Pulmonary artery endothelial cell (primary cell): ENCODE results near the gene NNMT. TPM values are rescaled to one million over a fixed set of nuclear protein-coding genes. Genes with fewer than 3 reads are reported as not detected.

Source experiments
- DNase-seq: peaks from one replicate; pipeline ENCODE4 v3.0.0-alpha.2; 2011; ENCODE audit warnings: low read depth, low spot score
- total RNA-seq: library from RNA; depleted of rRNA; stranded (reverse); fragments of >200 nt; gene quantifications from 2 replicates; pipeline ENCODE4 v1.2.3, GENCODE V29; 2014

The NNMT gene
- total RNA-seq, 1 donor from 2014 or later = 362 TPM

GRCh38 chr11:114344494-114344893 lies 48.3 kb downstream of the NNMT start:
- DNase-seq = no peak

DNA sequence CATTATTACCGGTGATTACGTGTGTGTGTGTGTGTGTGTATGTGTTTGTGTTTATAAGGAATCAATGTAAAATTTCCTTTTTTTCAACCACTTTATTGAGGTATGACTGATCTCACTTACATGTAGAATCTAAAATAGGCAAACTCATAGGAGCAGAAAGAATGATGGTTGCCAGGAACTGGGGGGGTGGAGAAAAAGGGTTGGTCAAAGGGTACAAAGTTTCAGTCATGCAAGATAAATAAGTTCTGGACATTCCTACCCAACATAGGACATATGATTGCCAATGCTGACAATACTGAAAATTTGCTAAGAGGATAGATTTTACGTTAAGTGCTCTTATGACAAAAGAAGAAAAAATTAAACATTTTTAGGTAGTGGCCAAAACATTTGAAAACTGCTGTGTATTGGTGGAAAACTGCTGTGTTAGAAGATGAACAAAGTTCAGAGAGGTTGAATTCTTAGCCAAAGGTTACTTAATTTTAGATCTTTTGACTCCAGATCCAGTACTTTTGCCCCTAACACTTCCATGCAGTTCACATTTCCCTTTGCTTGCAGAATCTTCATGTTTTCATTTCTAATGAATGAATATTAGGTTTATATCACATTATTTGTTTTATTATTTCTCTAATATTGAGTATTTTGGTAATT lies 49.5 kb downstream of the NNMT start:
- DNase-seq = no peak

- no peak for DNase-seq
These were observed 50.5 kb downstream of the NNMT start for GRCh38 chr11:114346709-114347141.

DNA sequence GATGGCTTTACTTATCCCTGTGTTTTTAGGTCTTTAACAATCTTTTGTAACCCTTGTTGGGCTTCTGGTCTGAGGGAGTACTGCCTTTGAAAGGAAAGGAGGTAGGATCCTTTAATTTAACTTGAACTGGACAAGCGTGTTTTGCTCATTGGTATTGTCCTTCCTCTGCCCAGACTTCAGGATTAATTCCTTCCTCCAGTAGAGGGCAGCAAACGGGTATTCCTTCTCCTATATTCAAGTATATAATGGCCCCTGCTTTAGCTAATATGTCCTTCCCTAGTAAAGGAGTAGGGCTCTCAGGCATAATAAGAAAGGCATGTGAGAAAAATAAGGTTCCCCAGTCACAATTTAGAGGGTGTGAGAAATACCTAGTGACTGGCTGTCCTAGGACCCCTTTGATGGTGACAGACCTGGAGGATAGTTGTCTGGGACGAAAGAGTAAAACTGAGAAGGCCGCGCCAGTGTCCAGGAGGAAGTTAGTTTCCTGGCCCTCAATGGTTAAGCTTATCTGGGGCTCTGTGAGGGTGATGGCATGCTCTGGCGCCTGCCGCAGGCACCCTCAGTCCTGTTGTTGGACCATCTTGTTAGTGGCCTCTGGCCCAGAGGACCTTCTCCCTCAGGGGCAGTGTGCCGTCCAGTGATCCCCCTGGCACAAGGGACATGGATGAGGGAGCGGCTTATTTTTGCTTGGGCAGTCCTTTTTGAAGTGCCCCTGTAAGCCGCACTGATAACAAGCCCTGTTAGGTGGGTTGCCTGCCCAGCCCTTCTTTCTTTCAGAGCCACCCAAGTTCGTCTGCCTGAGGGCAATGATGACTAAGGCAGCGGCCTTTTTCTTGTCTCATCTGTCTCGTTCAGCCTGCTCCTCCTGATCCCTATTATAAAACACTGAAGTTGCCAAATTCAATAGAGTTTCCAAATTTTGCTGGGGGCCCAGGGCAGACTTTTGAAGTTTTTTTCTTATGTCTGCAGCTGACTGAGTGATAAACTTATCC lies 52.3 kb downstream of the NNMT start:
- peak; percentile 20 for DNase-seq

DNA sequence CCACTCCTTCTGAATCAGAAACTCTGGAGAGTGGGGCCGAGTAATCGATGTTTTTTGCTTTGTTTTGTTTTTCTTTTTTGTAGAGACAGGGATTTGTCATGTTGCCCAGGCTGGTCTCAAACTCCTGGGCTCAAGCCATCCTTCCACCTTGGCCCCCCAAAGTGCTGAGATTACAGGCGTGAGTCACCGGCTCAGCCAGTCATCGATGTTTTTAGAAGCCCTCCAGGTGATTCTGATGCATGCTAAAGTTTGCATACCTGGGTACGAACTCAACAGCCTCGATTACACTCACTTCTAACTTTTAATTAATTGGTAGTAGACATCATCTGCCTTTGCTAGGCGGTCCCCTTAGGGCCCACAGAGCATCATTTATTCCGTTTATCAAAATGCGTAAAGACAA lies 53.8 kb downstream of the NNMT start:
- no peak for DNase-seq

GRCh38 chr11:114353443-114353842 lies 57.2 kb downstream of the NNMT start:
- no peak for DNase-seq

- peak; percentile 70 for DNase-seq
These were observed 57.9 kb downstream of the NNMT start for GRCh38 chr11:114354076-114354475.

DNA sequence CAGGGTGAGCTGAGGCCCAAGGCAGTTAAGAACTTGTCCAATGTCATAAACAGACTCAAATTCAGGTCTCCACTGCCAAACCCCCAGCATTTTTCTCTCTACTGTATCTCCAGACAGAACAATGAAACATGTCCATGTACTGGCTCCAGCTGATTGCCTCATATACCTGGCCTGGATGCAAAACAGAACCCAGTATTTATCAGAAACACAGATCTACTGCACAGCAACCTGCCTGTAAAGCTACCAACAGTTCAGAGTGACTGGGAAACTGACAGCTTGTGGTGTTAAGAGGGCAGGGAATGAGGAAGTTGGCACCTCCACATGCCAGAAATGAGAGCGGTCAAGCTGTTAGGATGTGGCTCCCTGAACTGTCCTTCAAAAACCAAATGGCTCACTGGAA lies 62.5 kb downstream of the NNMT start:
- DNase-seq = no peak

- DNase-seq = no peak
These were observed 63.1 kb downstream of the NNMT start for GRCh38 chr11:114359342-114359741.

DNA sequence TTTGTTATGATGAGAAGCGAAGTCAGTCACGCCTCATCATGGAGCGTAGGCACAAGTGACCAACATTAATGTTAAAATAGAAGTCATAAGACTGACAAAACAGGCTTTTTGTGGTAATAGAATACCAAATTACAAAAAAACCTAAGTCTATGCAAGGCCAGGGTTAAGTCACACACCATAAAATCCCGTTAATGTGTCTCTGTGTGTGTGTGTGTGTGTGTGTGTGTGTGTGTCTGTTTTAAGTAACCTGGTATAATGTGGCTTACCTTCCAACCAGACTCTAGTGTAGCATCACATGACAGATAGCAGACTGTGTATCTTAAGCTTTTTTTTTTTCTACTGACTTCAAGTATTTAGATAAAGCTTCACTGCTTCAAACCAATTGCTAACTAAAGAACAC lies 66.1 kb downstream of the NNMT start:
- DNase-seq = no peak

- no peak for DNase-seq
These were observed 66.8 kb downstream of the NNMT start for GRCh38 chr11:114362958-114363357.

Other genes with a start within 250 kb of the NNMT start
- 17.3 and 41.7 TPM in 2 replicates for gene ZBTB16, start 236.7 kb upstream of the NNMT start, total RNA-seq
- gene C11orf71, start 104.1 kb downstream of the NNMT start, total RNA-seq = 3.2 and 5.0 TPM in 2 replicates
- 49.8 and 59.9 TPM in 2 replicates for gene RBM7, start 104.3 kb downstream of the NNMT start, total RNA-seq
- 172 and 187 TPM in 2 replicates for gene REXO2, start 143.1 kb downstream of the NNMT start, total RNA-seq